HL-60 (cell line): ENCODE measurements around the gene EIPR1.

Source experiments
- DNase-seq, 2 experiments: peaks; one replicate each; pipeline ENCODE4 v3.0.0-alpha.2; 2010 to 2020; ENCODE audit warnings: low read depth in 1 of 2, low spot score in 1 of 2
- H3K27ac ChIP-seq: fragments of 250-450 bp; sonication (Bioruptor Pico); replicated peaks from 2 replicates; pipeline ENCODE4 v1.5.1; 2020; ENCODE audit warnings: mild to moderate bottlenecking, moderate library complexity
- H3K27me3 ChIP-seq: fragments of 250-450 bp; sonication (Bioruptor Pico); 2 replicates; pipeline ENCODE4 v1.5.1; 2021; ENCODE audit warnings: mild to moderate bottlenecking, moderate library complexity; ENCODE audit not compliant: insufficient read depth, poor library complexity, severe bottlenecking
- H3K4me3 ChIP-seq: replicated peaks from 2 replicates; pipeline ENCODE4 v1.5.1; 2011; ENCODE audit warnings: mild to moderate bottlenecking, control low read depth, low read length; ENCODE audit not compliant: insufficient read depth
- CTCF ChIP-seq: IDR thresholded peaks from one replicate; pipeline ENCODE4 v1.5.1; 2011; ENCODE audit warnings: low read length, control low read depth, inconsistent platforms; ENCODE audit not compliant: insufficient read depth
- GABPA ChIP-seq: IDR thresholded peaks from 2 replicates; pipeline ENCODE4 v1.6.1; 2012; ENCODE audit warnings: low read depth
- POLR2AphosphoS5 ChIP-seq: IDR thresholded peaks from 2 replicates; pipeline ENCODE4 v1.6.1; 2012; ENCODE audit warnings: low read depth
- REST ChIP-seq: IDR thresholded peaks from 2 replicates; pipeline ENCODE4 v1.6.1; 2012; ENCODE audit warnings: low read depth; ENCODE audit not compliant: insufficient replicate concordance
- SPI1 ChIP-seq: IDR thresholded peaks from 2 replicates; pipeline ENCODE4 v1.6.1; 2012; ENCODE audit warnings: low read depth, mild to moderate bottlenecking, borderline replicate concordance

EIPR1 gene

GRCh38 chr2:3260959-3261358 lies 116.7 kb downstream of the EIPR1 start:
- Histone ChIP-seq H3K27ac (no peak overlapping the region), H3K27me3 (no peaks in the 10 kb centered on the region), H3K4me3 (no peak overlapping the region)
- DNase-seq: no peak
- TF ChIP-seq REST (no peak), POLR2AphosphoS5 (no peak)

DNA sequence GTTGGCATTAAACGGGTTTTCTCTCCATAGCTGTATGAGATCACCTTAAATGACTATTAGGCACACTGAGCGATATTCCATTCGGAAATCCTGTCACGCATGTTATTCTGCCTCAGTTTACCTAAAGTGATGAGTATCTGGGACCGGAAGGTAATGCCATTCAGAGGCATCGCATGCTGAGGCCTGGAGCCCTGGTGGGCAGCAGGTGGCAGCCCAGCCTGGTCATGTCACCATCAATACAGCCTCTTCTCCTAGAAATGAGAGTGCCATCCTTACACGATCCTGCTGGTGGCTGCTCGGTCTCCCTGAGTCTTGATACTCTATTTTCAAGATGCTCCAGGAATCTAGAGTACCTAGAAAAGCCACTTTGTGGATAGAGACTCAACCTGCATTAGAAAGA lies 119.8 kb downstream of the EIPR1 start:
- Histone ChIP-seq H3K27me3 (no peaks in the 10 kb centered on the region), H3K4me3 (no peak overlapping the region), H3K27ac (no peak overlapping the region)
- no peak for DNase-seq
- TF ChIP-seq REST (no peak), GABPA (no peak), POLR2AphosphoS5 (no peak), CTCF (no peak), SPI1 (no peak)

DNA sequence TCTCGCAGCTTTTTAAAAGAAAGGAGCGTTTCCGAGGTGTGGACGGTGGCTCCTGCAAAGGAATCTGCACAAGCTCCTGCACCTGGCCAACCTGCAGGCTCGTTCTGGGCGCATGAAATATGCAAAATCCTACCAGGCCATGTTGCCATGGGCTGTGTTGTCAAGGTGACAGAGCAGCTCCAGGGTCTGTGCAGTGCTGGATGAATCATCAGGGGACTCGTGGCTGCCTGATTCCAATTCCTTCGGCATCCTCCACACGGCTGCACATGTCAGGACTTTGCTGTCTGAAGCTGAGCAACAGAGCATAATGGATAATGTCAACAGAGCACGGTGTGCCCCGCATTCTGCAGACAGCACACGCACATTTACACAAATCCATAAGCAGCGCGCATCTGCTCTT lies 120.5 kb downstream of the EIPR1 start:
- H3K4me3 ChIP-seq: no peak overlapping the region
- no peak for TF ChIP-seq CTCF
- TF ChIP-seq REST: no peak
- no peak for TF ChIP-seq GABPA
- TF ChIP-seq POLR2AphosphoS5: no peak
- no peak for TF ChIP-seq SPI1
- DNase-seq: no peak
- H3K27me3 ChIP-seq: no peaks in the 10 kb centered on the region
- H3K27ac ChIP-seq: no peak overlapping the region

DNA sequence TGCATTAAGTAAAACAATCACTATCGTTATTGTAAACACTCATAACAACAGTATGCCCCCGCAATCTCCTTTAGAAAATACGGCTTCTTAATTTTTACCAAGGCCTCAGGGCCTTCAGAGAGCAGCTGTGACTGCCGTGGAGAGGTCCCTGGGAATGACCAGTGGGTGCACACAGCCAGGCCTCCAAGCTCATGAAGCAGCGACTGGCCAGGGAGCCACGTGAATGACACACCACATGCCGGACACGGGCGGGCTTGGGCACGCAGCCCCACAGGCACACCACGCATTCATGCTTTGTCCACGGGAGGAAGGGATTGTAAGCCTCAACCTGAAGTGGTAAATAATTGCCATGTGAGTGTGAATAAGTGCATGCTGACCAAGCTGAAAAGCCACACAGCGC lies 121.0 kb downstream of the EIPR1 start:
- DNase-seq: no peak
- no peak overlapping the region for H3K4me3 ChIP-seq
- TF ChIP-seq SPI1 (no peak), POLR2AphosphoS5 (no peak), CTCF (no peak), GABPA (no peak), REST (no peak)
- H3K27ac ChIP-seq: no peak overlapping the region
- H3K27me3 ChIP-seq: no peaks in the 10 kb centered on the region
